A673 (cell line): ENCODE measurements around the gene NDUFA11. TPM values are rescaled to one million over a fixed set of nuclear protein-coding genes. Genes with fewer than 3 reads are reported as not detected.

Experiments used
- BruUV-seq: library from RNA; stranded (reverse); fragments of 400-500 nt; replicated peaks from 2 replicates; lab custom pipeline; 2021; lab: Mats Ljungman, UMichigan
- CTCF ChIA-PET: fragments of 300-600 bp; sonication (Branson Sonifier 250); formaldehyde crosslinking; loops from one replicate; lab custom pipeline; 2022; ENCODE audit warnings: antibody characterized with exemption; lab: Charles Lee
- POLR2A ChIA-PET: fragments of 300-600 bp; sonication (Branson Sonifier 250); formaldehyde crosslinking; loops from one replicate; lab custom pipeline; 2022; ENCODE audit warnings: antibody characterized with exemption; ENCODE audit not compliant: low non-redundant PET; lab: Charles Lee
- DNase-seq: peaks from one replicate; pipeline ENCODE4 v3.0.0-alpha.2; 2015; ENCODE audit warnings: low spot score
- H3K27ac ChIP-seq: fragments of 200-600 bp; sonication (generic); 2 replicates; pipeline ENCODE4 v1.5.1; 2016; ENCODE audit warnings: mixed run types, low read depth, mild to moderate bottlenecking, mixed read lengths, antibody characterized with exemption, low read length; ENCODE audit not compliant: poor library complexity, severe bottlenecking
- H3K27me3 ChIP-seq: fragments of 200-600 bp; sonication (generic); replicated peaks from 2 replicates; pipeline ENCODE4 v1.6.1; 2017; ENCODE audit warnings: mixed run types, low read depth, mild to moderate bottlenecking, mixed read lengths, antibody characterized with exemption, low read length; ENCODE audit not compliant: insufficient read depth, poor library complexity
- H3K36me3 ChIP-seq: fragments of 200-600 bp; sonication (generic); 2 replicates; pipeline ENCODE4 v1.6.1; 2016; ENCODE audit warnings: mixed run types, mild to moderate bottlenecking, mixed read lengths, antibody characterized with exemption, low read length; ENCODE audit not compliant: insufficient read depth, poor library complexity, severe bottlenecking
- H3K4me1 ChIP-seq: fragments of 200-600 bp; sonication (generic); 2 replicates; pipeline ENCODE4 v1.6.1; 2017; ENCODE audit warnings: mixed run types, mild to moderate bottlenecking, mixed read lengths, antibody characterized with exemption, low read length; ENCODE audit not compliant: insufficient read depth, poor library complexity, severe bottlenecking
- H3K4me3 ChIP-seq: fragments of 200-600 bp; sonication (generic); 2 replicates; pipeline ENCODE4 v1.5.1; 2016; ENCODE audit warnings: low read depth, mixed run types, mild to moderate bottlenecking, mixed read lengths, low read length; ENCODE audit not compliant: poor library complexity, severe bottlenecking
- H3K9me3 ChIP-seq: fragments of 200-600 bp; sonication (generic); 2 replicates; pipeline ENCODE4 v1.6.1; 2016; ENCODE audit warnings: mixed run types, low read depth, mild to moderate bottlenecking, mixed read lengths, antibody characterized with exemption, low read length; ENCODE audit not compliant: poor library complexity, severe bottlenecking
- CTCF ChIP-seq: fragments of 300-800, 200-600 bp; sonication (generic); conservative IDR thresholded peaks from 2 replicates; pipeline ENCODE4 v1.5.1; 2017; ENCODE audit warnings: low read depth, mild to moderate bottlenecking, antibody characterized with exemption, low read length, moderate library complexity, mixed read lengths
- EZH2 ChIP-seq: fragments of 200-600 bp; sonication (generic); IDR thresholded peaks from 2 replicates; pipeline ENCODE4 v1.6.1; 2017; ENCODE audit warnings: borderline replicate concordance, low read depth, mild to moderate bottlenecking, mixed read lengths, antibody characterized with exemption, low read length; ENCODE audit not compliant: poor library complexity, severe bottlenecking
- intact Hi-C: fragments of 100-400 bp; cut with micrococcal nuclease; formaldehyde crosslinking; loops from one replicate; pipeline ENCODE4 v1.10.0; 2022; ENCODE audit not compliant: unreplicated experiment
- total RNA-seq: library from RNA; stranded (reverse); gene quantifications from 2 replicates; pipeline ENCODE4 v1.2.3, GENCODE V29; 2021

Gene NDUFA11
- total RNA-seq, 1 experiment from 2014 or later, result 290 TPM

GRCh38 chr19:5949792-5950305 lies 46.3 kb upstream of the NDUFA11 start:
- DNase-seq, result no peak
- BruUV-seq, result no TSS peak
- Histone ChIP-seq H3K27me3 (no peaks in the 10 kb centered on the region), H3K4me1 (peaks cover 52% of the 10 kb centered on the region), H3K4me3 (no peak overlapping the region), H3K36me3 (peaks cover 6% of the 10 kb centered on the region), H3K9me3 (no peaks in the 10 kb centered on the region), H3K27ac (peak overlapping the region; percentile 63)
- TF ChIP-seq CTCF, result no peak
- no peak for TF ChIP-seq EZH2
- ChIA-PET CTCF (interaction anchor here (0.6 to 1.5 kb wide), 2 partner anchors 18 to 1158 kb away, joined by 5 read pairs; partner anchors contain the start of gene FEM1A), POLR2A (no interaction called here)
- intact Hi-C loops, result no loop called here

- POLR2A ChIA-PET, result no interaction called here
- no TSS peak for BruUV-seq
- peaks cover 6% of the 10 kb centered on the region for H3K36me3 ChIP-seq
Observed at GRCh38 chr19:5948752-5949564, 45.4 kb upstream of the NDUFA11 start.

GRCh38 chr19:5947435-5947834 lies 43.8 kb upstream of the NDUFA11 start:
- BruUV-seq, result no TSS peak
- POLR2A ChIA-PET, result no interaction called here
- H3K27me3 ChIP-seq, result no peaks in the 10 kb centered on the region

More at GRCh38 chr19:5948752-5949564, 45.4 kb upstream of the NDUFA11 start:
- Histone ChIP-seq H3K27me3 (no peaks in the 10 kb centered on the region), H3K4me1 (peaks cover 43% of the 10 kb centered on the region), H3K27ac (peak overlapping the region; percentile 63), H3K4me3 (no peak overlapping the region), H3K9me3 (no peaks in the 10 kb centered on the region)
- no peak for TF ChIP-seq CTCF
- no peak for TF ChIP-seq EZH2
- CTCF ChIA-PET, result interaction anchor here (0.6 to 1.9 kb wide), 4 partner anchors 19 to 1158 kb away, joined by 3 to 6 read pairs (median 5); partner anchors contain the start of gene FEM1A
- intact Hi-C loops, result no loop called here
- DNase-seq, result peak; percentile 40

More at GRCh38 chr19:5947435-5947834, 43.8 kb upstream of the NDUFA11 start:
- Histone ChIP-seq H3K36me3 (peaks cover 6% of the 10 kb centered on the region), H3K9me3 (no peaks in the 10 kb centered on the region), H3K4me3 (no peak overlapping the region), H3K4me1 (peaks cover 33% of the 10 kb centered on the region), H3K27ac (peak overlapping the region; percentile 38)
- CTCF ChIA-PET, result interaction anchor here (1.9 kb wide), 1 partner anchor 143 kb away, joined by 6 read pairs; no protein-coding TSS in a partner anchor
- intact Hi-C loops, result no loop called here
- no peak for DNase-seq
- TF ChIP-seq CTCF (no peak), EZH2 (no peak)
